Motor neuron (in vitro differentiated cells): ENCODE results near the gene BCR. TPM values are rescaled to one million over a fixed set of nuclear protein-coding genes. Genes with fewer than 3 reads are reported as not detected.

Source experiments
- ATAC-seq, 8 experiments: fragments of 200-7000 bp; cut with Tn5 transposase; replicated peaks in 6 of 8; 2 replicates each; pipeline ENCODE4 v1.8.0; 2021; ENCODE audit warnings: mild to moderate bottlenecking in 8 of 8, moderate library complexity in 8 of 8
- H3K27ac ChIP-seq, 2 donors: fragments of 250-450 bp; sonication (Bioruptor Pico); 2 replicates each; pipeline ENCODE4 v1.9.0; 2021; ENCODE audit warnings: antibody characterized with exemption in 2 of 2, mild to moderate bottlenecking in 2 of 2, moderate library complexity in 1 of 2
- H3K4me1 ChIP-seq, 2 donors: fragments of 250-450 bp; sonication (Bioruptor Pico); replicated peaks in 1 of 2; 2 replicates each; pipeline ENCODE4 v1.6.1; 2021; ENCODE audit warnings: antibody characterized with exemption in 2 of 2, mild to moderate bottlenecking in 2 of 2, moderate library complexity in 1 of 2
- H3K4me3 ChIP-seq, 5 donors: fragments of 250-450 bp; sonication (Bioruptor Pico); 2 replicates each; pipeline ENCODE4 v1.9.0; 2021; ENCODE audit warnings: antibody characterized with exemption in 5 of 5, mild to moderate bottlenecking in 5 of 5, moderate library complexity in 4 of 5
- WGBS, 10 experiments: fragments of 450-650 bp; shearing (Covaris generic); methylation state at CpG; one replicate each; pipeline ENCODE4 v1.0.0; 2022; 5-methylcytosine and 5-hydroxymethylcytosine counted together
- in situ Hi-C, 9 experiments: fragments of 400-800 bp; cut with MboI; loops; one replicate each; pipeline ENCODE4 v1.15.0; 2021; ENCODE audit warnings: low sequenced_read_pairs in 9 of 9, low pct_unique_long_range_greater_than_20kb in 2 of 9; ENCODE audit not compliant: unreplicated experiment in 9 of 9
- total RNA-seq, 8 experiments: library from RNA; unstranded; fragments of 300-600 nt; gene quantifications; 2 replicates each; pipeline versions ENCODE4 v1.2.3 to v1.2.4, GENCODE V29; 2022

Gene BCR
- total RNA-seq, 8 experiments from 2014 or later, result 20.7 to 41.5 (median 28.6) TPM

DNA sequence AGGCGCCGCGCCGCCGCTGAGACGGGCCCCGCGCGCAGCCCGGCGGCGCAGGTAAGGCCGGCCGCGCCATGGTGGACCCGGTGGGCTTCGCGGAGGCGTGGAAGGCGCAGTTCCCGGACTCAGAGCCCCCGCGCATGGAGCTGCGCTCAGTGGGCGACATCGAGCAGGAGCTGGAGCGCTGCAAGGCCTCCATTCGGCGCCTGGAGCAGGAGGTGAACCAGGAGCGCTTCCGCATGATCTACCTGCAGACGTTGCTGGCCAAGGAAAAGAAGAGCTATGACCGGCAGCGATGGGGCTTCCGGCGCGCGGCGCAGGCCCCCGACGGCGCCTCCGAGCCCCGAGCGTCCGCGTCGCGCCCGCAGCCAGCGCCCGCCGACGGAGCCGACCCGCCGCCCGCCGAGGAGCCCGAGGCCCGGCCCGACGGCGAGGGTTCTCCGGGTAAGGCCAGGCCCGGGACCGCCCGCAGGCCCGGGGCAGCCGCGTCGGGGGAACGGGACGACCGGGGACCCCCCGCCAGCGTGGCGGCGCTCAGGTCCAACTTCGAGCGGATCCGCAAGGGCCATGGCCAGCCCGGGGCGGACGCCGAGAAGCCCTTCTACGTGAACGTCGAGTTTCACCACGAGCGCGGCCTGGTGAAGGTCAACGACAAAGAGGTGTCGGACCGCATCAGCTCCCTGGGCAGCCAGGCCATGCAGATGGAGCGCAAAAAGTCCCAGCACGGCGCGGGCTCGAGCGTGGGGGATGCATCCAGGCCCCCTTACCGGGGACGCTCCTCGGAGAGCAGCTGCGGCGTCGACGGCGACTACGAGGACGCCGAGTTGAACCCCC, 798 bp downstream of the BCR start:
- in situ Hi-C loops, result loop anchor here in 3 of 9 experiments (25.0 kb wide), 1 partner anchor 106 kb away; no protein-coding TSS in a partner anchor
- Histone ChIP-seq H3K27ac (peak overlapping the region; percentile 86 to 92), H3K4me1 (peaks cover 37 to 38% of the 10 kb centered on the region in 2 donors), H3K4me3 (peak overlapping the region; percentile 59 to 96 (median 76))
- ATAC-seq, result peak in 2 of 8 experiments; percentile 1
- 0 to 3% (median 2%) methylated on average over 1 to 10 of the region's 112 CpGs; no CpG with 5 or more reads in 7 of the 10 experiments for WGBS, 10 experiments

- H3K4me3 ChIP-seq, result peak overlapping the region; percentile 59 to 96 (median 76)
- peak overlapping the region; percentile 41 to 92 for H3K27ac ChIP-seq
- WGBS, 10 experiments, result 15 to 96% (median 16%) methylated on average over 2 to 21 of the region's 43 CpGs; no CpG with 5 or more reads in 5 of the 10 experiments
- peaks cover 37 to 38% of the 10 kb centered on the region in 2 donors for H3K4me1 ChIP-seq
- in situ Hi-C loops, result loop anchor here in 3 of 9 experiments (25.0 kb wide), 1 partner anchor 105 kb away; no protein-coding TSS in a partner anchor
- ATAC-seq, result no peak
Measured at GRCh38 chr22:23181721-23182308, 1.5 kb downstream of the BCR start.

DNA sequence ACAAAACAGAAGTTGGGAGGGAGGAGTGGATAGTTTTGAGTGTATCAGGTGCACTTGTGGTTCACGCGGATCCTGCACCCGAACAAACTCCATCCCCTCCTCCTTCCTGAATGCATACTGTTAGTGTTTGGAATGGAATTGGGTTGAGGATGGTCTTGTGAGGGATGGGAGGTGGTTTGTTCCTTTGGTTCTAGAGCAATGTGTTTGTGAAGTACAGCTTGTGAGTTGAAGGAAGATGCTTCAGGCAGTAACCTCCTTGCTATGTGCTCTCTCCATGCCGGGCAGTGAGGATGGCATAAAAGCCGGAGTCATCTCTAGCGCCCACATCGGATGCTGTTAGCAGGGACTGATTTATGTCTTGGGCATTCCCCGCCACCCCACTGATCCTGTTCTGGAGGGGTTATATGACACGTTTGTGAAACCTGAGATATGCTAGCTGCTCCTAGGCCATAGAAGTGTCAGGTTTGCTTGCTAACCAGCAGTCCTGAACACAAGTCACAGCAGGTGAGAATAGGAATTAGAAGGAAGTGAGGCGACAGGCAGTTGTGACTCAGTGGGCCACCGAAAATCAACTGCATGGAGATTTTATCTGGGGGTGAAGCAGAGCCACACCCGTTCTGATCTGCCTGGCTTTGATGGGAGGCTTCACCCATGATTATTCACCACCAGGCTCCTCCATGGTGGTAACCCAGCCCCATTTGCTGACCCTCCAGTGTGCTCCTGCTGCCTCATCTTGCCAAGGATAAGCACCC, 2.2 kb downstream of the BCR start:
- WGBS, 10 experiments, result 0 to 36% (median 6%) methylated on average over 1 to 6 of the region's 12 CpGs; no CpG with 5 or more reads in 6 of the 10 experiments
- H3K4me1 ChIP-seq, result peaks cover 37 to 38% of the 10 kb centered on the region in 2 donors
- ATAC-seq, result no peak
- peak overlapping the region; percentile 59 to 96 (median 76) for H3K4me3 ChIP-seq
- H3K27ac ChIP-seq, result peak overlapping the region in 1 of 2 donors; percentile 41
- in situ Hi-C loops, result loop anchor here in 3 of 9 experiments (25.0 kb wide), 1 partner anchor 105 kb away; no protein-coding TSS in a partner anchor

DNA sequence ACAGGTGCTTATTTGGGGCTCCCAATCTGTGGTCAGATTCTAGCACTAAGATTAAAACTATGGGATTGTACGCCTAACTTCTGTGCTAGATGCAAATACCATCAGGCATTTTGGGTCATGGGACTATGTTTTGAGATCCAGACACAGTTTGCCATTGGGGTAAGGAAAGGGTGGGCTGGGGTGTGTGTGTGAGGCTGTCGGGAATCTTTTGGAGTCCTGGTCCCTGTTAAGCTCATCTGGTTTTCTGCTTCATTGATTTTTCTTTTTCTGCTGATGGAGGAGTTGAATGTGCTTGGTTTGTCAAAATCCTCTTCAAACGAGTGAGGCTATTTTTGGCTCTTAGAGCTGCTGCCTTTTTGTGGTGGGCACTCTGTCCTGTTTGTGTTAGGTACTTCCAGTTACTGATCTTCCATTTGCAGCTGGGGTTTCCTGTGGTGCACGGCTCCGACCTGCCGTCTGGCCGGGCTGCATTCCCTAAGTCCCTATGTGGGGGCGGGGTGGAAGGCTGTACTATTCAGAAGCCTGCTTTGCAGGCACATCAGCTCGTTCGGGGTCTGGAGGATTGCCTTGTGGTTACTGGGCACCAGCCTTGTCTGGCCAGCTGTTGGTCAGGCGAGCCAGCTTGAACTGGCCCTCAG, 2.9 kb downstream of the BCR start:
- Histone ChIP-seq H3K27ac (no peak overlapping the region), H3K4me1 (peaks cover 40 to 44% of the 10 kb centered on the region in 2 donors), H3K4me3 (peak overlapping the region; percentile 59 to 96 (median 76))
- 0 to 20% (median 9%) methylated on average over 1 to 7 of the region's 11 CpGs; no CpG with 5 or more reads in 4 of the 10 experiments for WGBS, 10 experiments
- in situ Hi-C loops, result loop anchor here in 3 of 9 experiments (25.0 kb wide), 1 partner anchor 104 kb away; no protein-coding TSS in a partner anchor
- ATAC-seq, result peak in 3 of 8 experiments; percentile 2 to 12 (median 6)

DNA sequence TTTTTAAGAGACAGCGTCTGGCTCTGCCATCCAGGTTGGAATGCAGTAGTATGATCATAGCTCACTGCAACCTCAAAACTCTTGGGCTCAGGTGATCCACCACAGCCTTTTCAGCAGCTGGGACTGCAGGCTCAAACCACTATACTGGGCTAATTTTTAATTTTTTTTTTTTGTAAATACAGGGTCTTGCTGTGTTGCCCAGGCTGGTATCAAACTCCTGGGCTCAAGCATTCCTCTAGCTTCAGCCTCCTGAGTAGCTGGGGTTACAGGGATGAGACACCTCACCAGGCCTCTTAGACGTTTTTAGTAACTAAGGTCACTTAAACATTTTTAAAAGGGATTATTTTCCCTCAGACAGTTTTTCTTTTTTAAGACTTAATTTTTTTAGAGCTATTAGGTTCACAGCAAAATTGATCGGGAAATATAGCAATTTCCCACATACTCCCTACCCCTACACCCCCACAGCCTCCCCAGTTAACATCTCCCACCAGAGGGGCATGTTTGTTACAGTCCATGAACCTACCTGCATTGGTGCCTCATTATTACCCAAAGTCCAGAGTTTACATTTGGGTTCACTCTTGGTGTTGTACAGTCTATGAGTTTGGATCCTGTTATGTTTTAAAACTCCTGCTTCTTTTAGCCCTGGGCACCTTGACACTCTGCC, 3.9 kb downstream of the BCR start:
- peak overlapping the region in 1 of 2 donors; percentile 28 for H3K27ac ChIP-seq
- 54 to 100% (median 65%) methylated on average over 1 to 3 of the region's 3 CpGs; no CpG with 5 or more reads in 2 of the 10 experiments for WGBS, 10 experiments
- peak overlapping the region; percentile 59 to 96 (median 76) for H3K4me3 ChIP-seq
- peaks cover 29 to 39% of the 10 kb centered on the region in 2 donors for H3K4me1 ChIP-seq
- no peak for ATAC-seq
- in situ Hi-C loops, result loop anchor here in 3 of 9 experiments (25.0 kb wide), 1 partner anchor 103 kb away; no protein-coding TSS in a partner anchor

- in situ Hi-C loops, result loop anchor here in 3 of 9 experiments (25.0 kb wide), 1 partner anchor 103 kb away; no protein-coding TSS in a partner anchor
- 0 to 100% (median 40%) methylated on average over 1 to 3 of the region's 5 CpGs; no CpG with 5 or more reads in 4 of the 10 experiments for WGBS, 10 experiments
- peak overlapping the region; percentile 28 to 33 for H3K27ac ChIP-seq
- peak overlapping the region in 4 of 5 donors; percentile 2 to 96 (median 6) for H3K4me3 ChIP-seq
- peaks cover 24 to 34% of the 10 kb centered on the region in 2 donors for H3K4me1 ChIP-seq
- ATAC-seq, result peak in 1 of 8 experiments; percentile 2
Measured at GRCh38 chr22:23184764-23185113, 4.4 kb downstream of the BCR start.

GRCh38 chr22:23187211-23187610, 6.9 kb downstream of the BCR start:
- in situ Hi-C loops, result loop anchor here in 3 of 9 experiments (25.0 kb wide), 1 partner anchor 100 kb away; no protein-coding TSS in a partner anchor

GRCh38 chr22:23187871-23188700, 7.8 kb downstream of the BCR start:
- peak in 2 of 8 experiments; percentile 33 to 38 for ATAC-seq
- no peak overlapping the region for H3K4me3 ChIP-seq
- in situ Hi-C loops, result loop anchor here in 3 of 9 experiments (25.0 kb wide), 1 partner anchor 99 kb away; no protein-coding TSS in a partner anchor
- WGBS, 10 experiments, result 74 to 100% (median 87%) methylated on average over 1 to 7 of the region's 7 CpGs; no CpG with 5 or more reads in 1 of the 10 experiments
- peak overlapping the region; percentile 49 to 54 for H3K27ac ChIP-seq
- peaks cover 21 to 31% of the 10 kb centered on the region in 2 donors for H3K4me1 ChIP-seq

More at GRCh38 chr22:23187211-23187610, 6.9 kb downstream of the BCR start:
- Histone ChIP-seq H3K27ac (peak overlapping the region; percentile 28 to 54), H3K4me1 (peaks cover 20 to 31% of the 10 kb centered on the region in 2 donors), H3K4me3 (no peak overlapping the region)
- 50 to 100% (median 90%) methylated on average over 1 to 3 of the region's 4 CpGs; no CpG with 5 or more reads in 1 of the 10 experiments for WGBS, 10 experiments
- no peak for ATAC-seq

GRCh38 chr22:23190526-23190925, 10.2 kb downstream of the BCR start:
- 62 to 100% (median 92%) methylated on average over 1 to 8 of the region's 9 CpGs; no CpG with 5 or more reads in 1 of the 10 experiments for WGBS, 10 experiments

GRCh38 chr22:23192133-23192532, 11.8 kb downstream of the BCR start:
- peaks cover 12 to 16% of the 10 kb centered on the region in 2 donors for H3K4me1 ChIP-seq
- peak overlapping the region; percentile 28 to 50 for H3K27ac ChIP-seq
- H3K4me3 ChIP-seq, result no peak overlapping the region
- in situ Hi-C loops, result loop anchor here in 3 of 9 experiments (25.0 kb wide), 1 partner anchor 95 kb away; no protein-coding TSS in a partner anchor
- 80 to 100% (median 81%) methylated on average over 1 to 4 of the region's 5 CpGs; no CpG with 5 or more reads in 4 of the 10 experiments for WGBS, 10 experiments
- ATAC-seq, result no peak

More at GRCh38 chr22:23190526-23190925, 10.2 kb downstream of the BCR start:
- in situ Hi-C loops, result loop anchor here in 3 of 9 experiments (25.0 kb wide), 1 partner anchor 97 kb away; no protein-coding TSS in a partner anchor
- ATAC-seq, result no peak
- no peak overlapping the region for H3K4me3 ChIP-seq
- H3K27ac ChIP-seq, result peak overlapping the region; percentile 37 to 41
- peaks cover 8 to 16% of the 10 kb centered on the region in 2 donors for H3K4me1 ChIP-seq
